Chondrocyte (in vitro differentiated cells): ENCODE results near the gene KTI12. TPM values are rescaled to one million over a fixed set of nuclear protein-coding genes. Genes with fewer than 3 reads are reported as not detected.

Experiments used
- DNase-seq: peaks from one replicate; pipeline ENCODE4 v3.0.0; 2021; ENCODE audit warnings: mixed read lengths, low spot score
- H3K27ac Mint-ChIP-seq: one replicate; pipeline ENCODE4 v1.8.0; 2021; ENCODE audit warnings: mild to moderate bottlenecking, moderate library complexity, mixed read lengths; ENCODE audit not compliant: unreplicated experiment
- H3K27me3 Mint-ChIP-seq: 2 replicates; pipeline ENCODE4 v1.8.0; 2021; ENCODE audit warnings: low read depth, mixed read lengths
- H3K36me3 Mint-ChIP-seq: 2 replicates; pipeline ENCODE4 v1.8.0; 2021; ENCODE audit warnings: low read depth, mixed read lengths
- H3K4me1 Mint-ChIP-seq: 2 replicates; pipeline ENCODE4 v1.8.0; 2021; ENCODE audit warnings: low read depth, mild to moderate bottlenecking, mixed read lengths
- H3K4me3 Mint-ChIP-seq: one replicate; pipeline ENCODE4 v1.8.0; 2021; ENCODE audit warnings: mild to moderate bottlenecking, moderate library complexity, mixed read lengths; ENCODE audit not compliant: unreplicated experiment
- H3K9me3 Mint-ChIP-seq: 2 replicates; pipeline ENCODE4 v1.8.0; 2021; ENCODE audit warnings: low read depth, mixed read lengths
- CTCF ChIP-seq: fragments of 200-600 bp; sonication (generic); IDR thresholded peaks from 2 replicates; pipeline ENCODE4 v1.5.0; 2021; ENCODE audit warnings: antibody characterized with exemption, mild to moderate bottlenecking, moderate library complexity
- total RNA-seq: library from RNA; stranded (reverse); gene quantifications from 3 replicates; pipeline ENCODE4 v1.2.1, GENCODE V29; 2021

KTI12 gene
- total RNA-seq, 1 donor from 2014 or later = 10.9 TPM

DNA sequence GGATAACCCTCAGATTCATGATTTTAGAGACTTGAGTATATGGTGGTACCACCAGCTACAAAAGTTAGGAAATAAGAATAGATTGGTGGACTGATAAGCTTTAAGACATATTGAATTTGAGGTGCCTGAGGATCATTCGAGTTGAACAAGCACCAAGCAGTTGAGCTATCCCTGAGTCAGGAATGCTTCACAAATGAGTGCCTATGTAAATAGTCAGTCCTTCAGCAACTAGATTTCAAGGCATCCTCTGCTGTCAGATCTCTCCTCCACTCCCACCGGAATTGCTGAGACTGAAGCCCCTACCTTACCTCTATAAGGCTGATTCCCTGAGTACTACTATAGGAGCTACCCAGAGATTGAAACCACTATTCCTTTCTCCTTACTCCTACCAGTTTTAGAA, 29.6 kb upstream of the KTI12 start:
- Mint-ChIP-seq H3K27me3 (no peaks in the 10 kb centered on the region), H3K4me1 (peaks cover 16% of the 10 kb centered on the region), H3K36me3 (peaks cover 20% of the 10 kb centered on the region), H3K27ac (no peak overlapping the region), H3K9me3 (no peaks in the 10 kb centered on the region), H3K4me3 (no peak overlapping the region)
- no peak for DNase-seq
- TF ChIP-seq CTCF = no peak

DNA sequence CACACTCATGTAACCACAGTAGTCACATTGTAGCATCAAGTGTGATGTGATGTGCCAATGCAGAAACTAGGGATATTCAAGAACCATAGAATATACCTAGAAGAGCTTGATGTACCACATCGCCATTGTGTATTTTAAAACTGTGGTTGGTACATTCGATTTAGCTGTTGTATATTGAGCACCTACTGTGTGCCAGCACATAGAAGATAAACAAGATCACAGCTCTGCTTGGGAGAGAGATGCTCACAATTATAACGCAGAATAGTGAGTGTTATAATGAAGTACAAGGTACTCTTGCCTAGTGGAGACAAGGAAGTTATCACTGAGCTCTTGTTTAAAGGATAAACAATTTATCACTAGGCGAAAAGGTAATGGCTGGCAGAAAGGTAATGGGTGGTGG, 27.2 kb upstream of the KTI12 start:
- peaks cover 30% of the 10 kb centered on the region for H3K4me1 Mint-ChIP-seq
- no peak overlapping the region for H3K4me3 Mint-ChIP-seq
- no peak overlapping the region for H3K27ac Mint-ChIP-seq
- H3K9me3 Mint-ChIP-seq = no peaks in the 10 kb centered on the region
- H3K27me3 Mint-ChIP-seq = no peaks in the 10 kb centered on the region
- H3K36me3 Mint-ChIP-seq = peaks cover 13% of the 10 kb centered on the region
- no peak for DNase-seq
- no peak for TF ChIP-seq CTCF

DNA sequence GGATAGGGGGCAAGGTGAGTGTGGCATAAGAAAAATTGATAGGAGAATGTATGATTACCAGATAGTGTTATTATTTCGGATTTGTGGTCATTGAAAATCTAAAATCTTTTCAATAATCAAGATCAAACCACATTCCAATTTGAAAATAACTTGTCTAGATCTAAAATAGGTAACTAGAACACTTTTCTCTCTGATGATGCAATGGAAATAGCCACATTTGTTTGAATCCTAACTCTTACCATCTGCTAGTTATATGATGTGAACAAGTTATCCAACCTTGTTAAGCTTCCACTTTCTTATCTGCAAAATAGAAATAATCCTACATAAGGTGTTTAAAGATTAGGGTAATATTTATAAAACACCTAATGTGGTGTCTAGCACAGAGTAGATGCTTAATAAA, 26.3 kb upstream of the KTI12 start:
- TF ChIP-seq CTCF = no peak
- H3K4me3 Mint-ChIP-seq = no peak overlapping the region
- H3K36me3 Mint-ChIP-seq = peaks cover 13% of the 10 kb centered on the region
- no peaks in the 10 kb centered on the region for H3K27me3 Mint-ChIP-seq
- H3K27ac Mint-ChIP-seq = no peak overlapping the region
- DNase-seq = no peak
- no peaks in the 10 kb centered on the region for H3K9me3 Mint-ChIP-seq
- peaks cover 31% of the 10 kb centered on the region for H3K4me1 Mint-ChIP-seq

- TF ChIP-seq CTCF = no peak
- Mint-ChIP-seq H3K27me3 (no peaks in the 10 kb centered on the region), H3K9me3 (no peaks in the 10 kb centered on the region), H3K4me3 (no peak overlapping the region), H3K27ac (peak overlapping the region; percentile 38), H3K4me1 (peaks cover 35% of the 10 kb centered on the region), H3K36me3 (peaks cover 13% of the 10 kb centered on the region)
- no peak for DNase-seq
Observed at GRCh38 chr1:52059321-52059720, 25.7 kb upstream of the KTI12 start.

DNA sequence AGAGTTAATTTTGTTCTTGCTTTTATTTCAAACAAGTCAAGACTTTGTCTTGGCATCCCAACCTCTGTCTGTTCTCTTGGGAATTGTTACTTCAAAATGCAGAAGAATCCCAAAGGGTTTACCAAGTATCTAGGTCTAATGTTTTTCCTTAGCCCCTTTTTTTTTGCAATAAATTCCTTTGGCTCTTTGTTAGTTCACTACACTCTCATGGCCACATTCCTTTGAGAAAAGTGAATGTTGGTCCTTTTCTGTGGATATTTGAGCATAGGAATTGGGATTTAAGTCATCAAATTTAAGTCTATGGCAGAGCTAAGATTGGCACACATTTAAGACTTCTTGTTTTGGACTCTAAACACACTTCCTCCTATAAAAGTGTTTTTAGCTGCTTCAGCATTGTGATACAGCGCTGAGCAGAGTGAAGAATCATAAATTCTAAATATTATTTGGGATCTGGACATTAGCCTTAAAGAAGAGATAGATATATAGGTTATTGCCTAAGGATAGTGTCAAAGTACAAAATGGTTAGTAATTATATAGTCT, 24.3 kb upstream of the KTI12 start:
- Mint-ChIP-seq H3K27me3 (no peaks in the 10 kb centered on the region), H3K27ac (peak overlapping the region; percentile 96), H3K36me3 (peaks cover 7% of the 10 kb centered on the region)

More for the DNA sequence above, 24.3 kb upstream of the KTI12 start:
- no peak for DNase-seq
- H3K4me1 Mint-ChIP-seq = peaks cover 48% of the 10 kb centered on the region
- H3K9me3 Mint-ChIP-seq = no peaks in the 10 kb centered on the region
- TF ChIP-seq CTCF = no peak
- H3K4me3 Mint-ChIP-seq = peak overlapping the region; percentile 93
